Neural progenitor cell (in vitro differentiated cells): Measurements from ENCODE around the gene RADX.

Source experiments
- EZH2 ChIP-seq: fragments of 200-600 bp; sonication (generic); IDR thresholded peaks from 2 replicates; pipeline ENCODE4 v1.6.1; 2017; ENCODE audit warnings: antibody characterized with exemption, mild to moderate bottlenecking, moderate library complexity
- TF ChIP-seq, protein P1 (sequence below): fragments of 200-600 bp; sonication (generic); IDR thresholded peaks from 2 replicates; pipeline ENCODE4 v1.5.1; 2017; ENCODE audit warnings: antibody characterized with exemption, mild to moderate bottlenecking

DNA sequence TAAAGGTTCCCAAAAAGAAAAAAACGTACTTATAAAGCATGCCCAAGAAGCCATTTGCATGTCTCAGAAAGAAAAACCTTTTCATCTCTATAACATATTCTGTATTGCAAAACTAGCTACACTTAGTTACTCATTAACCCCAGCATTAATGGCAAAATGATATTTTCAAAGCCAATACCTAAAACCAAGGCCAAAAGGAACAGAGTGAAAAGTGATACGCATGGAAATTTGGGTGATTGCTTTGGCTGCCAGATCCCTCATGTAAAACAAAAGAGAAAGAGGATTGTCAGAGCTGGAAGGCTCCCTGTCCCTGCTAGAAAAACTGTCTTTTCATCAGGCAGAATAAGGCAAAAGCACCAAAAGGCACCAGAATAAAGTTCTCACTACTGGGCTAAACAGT is 46.8 kb upstream of the RADX start:
- TF ChIP-seq, protein P1, sequence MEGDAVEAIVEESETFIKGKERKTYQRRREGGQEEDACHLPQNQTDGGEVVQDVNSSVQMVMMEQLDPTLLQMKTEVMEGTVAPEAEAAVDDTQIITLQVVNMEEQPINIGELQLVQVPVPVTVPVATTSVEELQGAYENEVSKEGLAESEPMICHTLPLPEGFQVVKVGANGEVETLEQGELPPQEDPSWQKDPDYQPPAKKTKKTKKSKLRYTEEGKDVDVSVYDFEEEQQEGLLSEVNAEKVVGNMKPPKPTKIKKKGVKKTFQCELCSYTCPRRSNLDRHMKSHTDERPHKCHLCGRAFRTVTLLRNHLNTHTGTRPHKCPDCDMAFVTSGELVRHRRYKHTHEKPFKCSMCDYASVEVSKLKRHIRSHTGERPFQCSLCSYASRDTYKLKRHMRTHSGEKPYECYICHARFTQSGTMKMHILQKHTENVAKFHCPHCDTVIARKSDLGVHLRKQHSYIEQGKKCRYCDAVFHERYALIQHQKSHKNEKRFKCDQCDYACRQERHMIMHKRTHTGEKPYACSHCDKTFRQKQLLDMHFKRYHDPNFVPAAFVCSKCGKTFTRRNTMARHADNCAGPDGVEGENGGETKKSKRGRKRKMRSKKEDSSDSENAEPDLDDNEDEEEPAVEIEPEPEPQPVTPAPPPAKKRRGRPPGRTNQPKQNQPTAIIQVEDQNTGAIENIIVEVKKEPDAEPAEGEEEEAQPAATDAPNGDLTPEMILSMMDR = no peak
- no peak for TF ChIP-seq EZH2
